ENCODE results near the gene IL15RA. TPM values are rescaled to one million over a fixed set of nuclear protein-coding genes. Genes with fewer than 3 reads are reported as not detected.
"Not testable (repeated sequence)": the region's sequence is repeated elsewhere in the genome, so short reads cannot be mapped to it uniquely, and the experiment has no call there.

The IL15RA gene
- total RNA-seq, 2 donors from 2014 or later = 9.6 to 30.5 TPM

DNA sequence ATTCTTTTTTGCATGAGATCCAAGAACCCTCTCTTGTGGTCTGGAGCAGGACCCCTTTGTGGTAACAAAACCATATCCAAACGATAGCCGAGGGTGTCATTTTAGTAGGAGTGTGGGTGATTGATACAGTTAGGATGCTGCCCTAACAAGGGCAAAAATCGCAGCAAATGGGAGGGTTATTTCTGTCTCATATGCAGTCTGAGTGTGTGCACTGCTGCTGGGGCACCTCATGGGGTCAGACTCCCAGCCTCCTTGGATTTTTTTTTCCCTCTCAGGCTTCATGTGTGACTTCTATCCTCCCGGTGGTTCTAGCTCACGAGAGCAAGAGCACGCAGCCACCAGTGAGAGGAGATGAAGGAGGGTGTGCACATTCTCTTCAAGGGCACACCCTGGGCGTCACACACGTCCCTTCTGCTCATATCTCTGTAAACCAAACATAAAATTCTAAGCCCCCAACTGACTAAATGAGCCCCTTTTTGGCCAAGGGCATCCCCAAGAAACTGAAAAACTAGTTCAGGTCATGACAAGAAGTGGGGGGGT is 28.6 kb upstream of the IL15RA start:
- TF ChIP-seq, protein P1, sequence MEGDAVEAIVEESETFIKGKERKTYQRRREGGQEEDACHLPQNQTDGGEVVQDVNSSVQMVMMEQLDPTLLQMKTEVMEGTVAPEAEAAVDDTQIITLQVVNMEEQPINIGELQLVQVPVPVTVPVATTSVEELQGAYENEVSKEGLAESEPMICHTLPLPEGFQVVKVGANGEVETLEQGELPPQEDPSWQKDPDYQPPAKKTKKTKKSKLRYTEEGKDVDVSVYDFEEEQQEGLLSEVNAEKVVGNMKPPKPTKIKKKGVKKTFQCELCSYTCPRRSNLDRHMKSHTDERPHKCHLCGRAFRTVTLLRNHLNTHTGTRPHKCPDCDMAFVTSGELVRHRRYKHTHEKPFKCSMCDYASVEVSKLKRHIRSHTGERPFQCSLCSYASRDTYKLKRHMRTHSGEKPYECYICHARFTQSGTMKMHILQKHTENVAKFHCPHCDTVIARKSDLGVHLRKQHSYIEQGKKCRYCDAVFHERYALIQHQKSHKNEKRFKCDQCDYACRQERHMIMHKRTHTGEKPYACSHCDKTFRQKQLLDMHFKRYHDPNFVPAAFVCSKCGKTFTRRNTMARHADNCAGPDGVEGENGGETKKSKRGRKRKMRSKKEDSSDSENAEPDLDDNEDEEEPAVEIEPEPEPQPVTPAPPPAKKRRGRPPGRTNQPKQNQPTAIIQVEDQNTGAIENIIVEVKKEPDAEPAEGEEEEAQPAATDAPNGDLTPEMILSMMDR (IDR thresholded peaks at IDR 0.05) = no peak
- Histone ChIP-seq H3K9me3 (peaks cover 0 to 10% of the 10 kb centered on the region in 2 donors), H3K4me1 (no peaks in the 10 kb centered on the region), H3K36me3 (no peaks in the 10 kb centered on the region), H3K27ac (no peak overlapping the region), H3K4me3 (no peak overlapping the region), H3K27me3 (no peaks in the 10 kb centered on the region)
- no peak for DNase-seq (ENCODE audit: low spot score)

DNA sequence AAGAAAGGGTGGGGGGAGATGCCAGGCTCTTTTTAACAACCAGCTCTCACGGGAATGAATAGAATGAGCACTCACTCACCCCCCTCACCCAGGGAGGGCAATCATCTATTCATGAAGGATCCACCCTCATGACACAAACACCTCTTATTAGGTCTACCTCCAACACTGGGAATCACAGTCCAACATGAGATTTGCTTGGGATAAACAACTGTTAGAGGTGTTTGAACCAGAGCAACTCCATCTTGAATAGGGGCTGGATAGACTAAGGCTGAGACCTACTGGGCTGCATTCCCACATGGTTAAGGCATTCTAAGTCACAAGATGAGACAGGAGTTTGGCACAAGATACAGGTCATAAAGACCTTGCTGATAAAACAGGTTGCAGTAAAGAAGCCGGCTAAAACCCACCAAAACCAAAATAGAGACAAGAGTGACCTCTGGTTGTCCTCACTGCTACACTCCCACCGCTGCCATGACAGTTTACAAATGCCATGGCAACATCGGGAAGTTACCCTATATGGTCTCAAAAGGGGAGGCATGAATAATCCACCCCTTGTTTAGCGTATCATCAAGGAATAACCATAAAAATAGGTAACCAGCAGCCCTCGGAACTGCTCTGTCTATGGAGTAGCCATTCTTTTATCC is 27.9 kb upstream of the IL15RA start:
- H3K27me3 ChIP-seq; H3K27ac ChIP-seq; H3K36me3 ChIP-seq; DNase-seq (ENCODE audit: low spot score); H3K4me1 ChIP-seq; H3K9me3 ChIP-seq; H3K4me3 ChIP-seq: not testable (repeated sequence)

DNA sequence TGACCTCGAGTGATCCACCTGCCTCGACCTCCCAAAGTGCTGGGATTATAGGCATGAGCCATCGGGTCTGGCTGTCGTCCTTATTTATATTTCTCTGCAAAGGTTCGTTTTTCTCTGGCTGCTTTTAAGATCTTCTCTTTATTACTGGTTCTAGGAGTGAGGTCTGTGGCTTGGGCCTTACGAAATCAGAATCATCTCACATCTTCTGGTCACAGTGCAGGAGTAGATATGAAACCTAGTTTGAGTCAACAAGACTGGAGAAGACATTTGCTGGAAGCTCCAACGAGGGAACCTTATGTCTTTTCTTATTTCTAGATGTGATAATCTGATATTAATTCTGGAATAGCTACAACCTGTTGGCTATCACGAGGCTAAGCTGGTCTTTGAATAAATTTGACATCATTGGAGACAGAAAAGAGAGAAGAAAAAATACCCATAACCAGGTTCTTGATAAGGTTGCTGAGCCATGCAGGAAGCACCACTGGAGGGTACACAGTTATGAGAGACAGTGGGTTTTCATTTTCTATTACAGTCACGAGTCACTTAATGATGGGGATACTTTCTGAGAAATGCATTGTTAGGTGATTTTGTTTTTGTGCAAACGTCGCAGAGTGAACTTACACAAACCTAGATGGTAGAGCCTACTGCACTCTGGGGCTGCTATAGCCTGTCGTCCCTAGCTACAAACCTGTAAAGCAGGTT is 25.6 kb upstream of the IL15RA start:
- Histone ChIP-seq H3K4me3 (no peak overlapping the region), H3K4me1 (no peaks in the 10 kb centered on the region), H3K36me3 (no peaks in the 10 kb centered on the region), H3K27me3 (no peaks in the 10 kb centered on the region), H3K27ac (no peak overlapping the region), H3K9me3 (peaks cover 0 to 10% of the 10 kb centered on the region in 2 donors)
- no peak for DNase-seq (ENCODE audit: low spot score)
- TF ChIP-seq, protein P1 (IDR thresholded peaks at IDR 0.05) = no peak

DNA sequence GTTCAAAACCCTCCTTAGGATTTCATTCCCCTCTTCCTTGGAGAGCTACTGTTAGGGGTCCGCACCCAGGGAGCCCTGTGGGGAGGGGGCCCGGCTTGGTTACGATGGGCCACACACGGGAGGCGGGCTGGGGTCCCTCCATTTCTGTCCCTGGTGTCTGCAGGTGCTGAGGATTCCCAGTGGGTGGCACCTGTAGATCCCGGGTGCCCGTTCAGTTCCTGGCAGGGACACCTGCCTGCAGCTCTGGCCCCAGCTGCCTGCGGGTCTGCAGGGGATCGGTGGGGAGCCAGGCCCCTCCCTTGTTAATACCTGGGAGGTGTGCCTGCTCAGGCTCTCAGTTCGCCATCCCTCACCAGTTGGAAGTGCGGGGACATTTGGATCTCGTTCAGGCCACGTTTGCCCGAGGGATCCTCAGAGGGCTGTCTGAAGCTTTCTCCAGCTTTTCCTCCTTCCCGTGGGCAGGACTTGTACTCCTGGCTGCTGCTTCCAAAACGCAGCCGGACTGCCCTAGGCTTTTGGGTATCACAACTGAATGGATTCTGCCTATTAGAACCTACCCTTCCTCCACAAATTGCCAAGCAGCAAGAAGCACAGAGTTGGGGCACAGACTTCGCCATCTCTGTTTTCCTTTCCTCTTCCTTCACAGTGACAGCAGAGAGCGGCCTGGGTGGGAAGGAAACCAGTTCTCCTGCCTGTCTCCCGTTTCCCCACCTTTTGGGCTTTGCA is 22.3 kb upstream of the IL15RA start:
- no peaks in the 10 kb centered on the region for H3K36me3 ChIP-seq
- no peaks in the 10 kb centered on the region for H3K27me3 ChIP-seq
- DNase-seq (ENCODE audit: low spot score) = no peak
- no peak overlapping the region for H3K27ac ChIP-seq
- H3K4me3 ChIP-seq = no peak overlapping the region
- no peaks in the 10 kb centered on the region for H3K9me3 ChIP-seq
- TF ChIP-seq, protein P1 (IDR thresholded peaks at IDR 0.05) = no peak
- H3K4me1 ChIP-seq = no peaks in the 10 kb centered on the region

DNA sequence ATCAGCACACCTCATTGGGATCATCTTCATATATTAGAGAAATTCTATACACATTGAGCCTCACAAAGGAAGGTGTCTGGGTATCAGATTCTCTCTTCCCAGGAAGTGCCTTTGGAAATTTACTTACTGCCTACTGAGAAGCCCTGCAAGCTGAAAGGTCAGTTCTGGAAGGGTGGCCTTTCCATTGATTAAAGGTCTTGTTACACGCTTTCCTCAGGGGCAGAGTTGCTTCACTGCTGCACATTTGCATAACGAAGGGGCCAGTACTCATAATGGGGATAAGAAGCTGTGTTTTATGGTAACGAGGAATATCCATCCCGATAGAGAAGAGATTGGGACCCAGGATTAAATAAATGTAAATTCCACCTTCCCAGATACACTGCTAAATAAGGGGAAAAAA is 19.4 kb upstream of the IL15RA start:
- DNase-seq (ENCODE audit: low spot score) = no peak
- Histone ChIP-seq H3K4me3 (no peak overlapping the region), H3K27ac (no peak overlapping the region), H3K27me3 (no peaks in the 10 kb centered on the region), H3K9me3 (peaks cover 3 to 10% of the 10 kb centered on the region in 2 donors), H3K36me3 (no peaks in the 10 kb centered on the region), H3K4me1 (no peaks in the 10 kb centered on the region)
- TF ChIP-seq, protein P1 (IDR thresholded peaks at IDR 0.05) = no peak

DNA sequence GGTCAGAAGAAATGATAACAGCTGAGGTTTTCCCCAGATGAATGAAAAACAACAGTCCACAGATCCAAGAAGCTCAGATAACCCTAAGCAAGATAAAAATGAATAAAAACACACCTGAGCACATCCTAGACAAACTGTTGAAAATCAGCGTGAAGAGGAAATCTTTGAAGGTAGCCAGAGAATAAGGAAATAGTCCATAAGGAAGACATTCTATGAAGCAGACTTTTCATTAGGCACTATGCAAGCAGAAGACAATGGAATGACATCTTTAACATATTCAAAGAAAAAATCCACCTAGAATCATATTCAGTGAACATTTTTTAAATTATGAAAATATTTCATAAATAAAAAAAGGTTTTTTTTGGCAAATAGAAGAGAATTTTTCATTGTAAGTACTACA is 15.1 kb upstream of the IL15RA start:
- peaks cover 3 to 18% of the 10 kb centered on the region in 2 donors for H3K9me3 ChIP-seq
- H3K4me3 ChIP-seq = no peak overlapping the region
- no peak for DNase-seq (ENCODE audit: low spot score)
- no peaks in the 10 kb centered on the region for H3K4me1 ChIP-seq
- TF ChIP-seq, protein P1 (IDR thresholded peaks at IDR 0.05) = no peak
- H3K27me3 ChIP-seq = no peaks in the 10 kb centered on the region
- H3K36me3 ChIP-seq = no peaks in the 10 kb centered on the region
- H3K27ac ChIP-seq = no peak overlapping the region
